Activated CD4-positive, alpha-beta T cell treated with anti-CD3 and anti-CD28 coated beads, Interleukin-2, Interleukin-4, amounts not matched to agents 100 ng/mL and 50 ng/mL, durations not matched to agents 16 hours and 8 hours (primary cell): ENCODE data around the gene CENPP.

Experiments
- DNase-seq: peaks from one replicate; pipeline ENCODE4 v3.0.0-alpha.2; 2020; ENCODE audit warnings: low spot score

The CENPP gene

GRCh38 chr9:92480986-92481633 lies 155.4 kb downstream of the CENPP start:
- peak; percentile 11 for DNase-seq

GRCh38 chr9:92482329-92482728 lies 156.6 kb downstream of the CENPP start, which contains the start of gene ASPN:
Gene ASPN, minus strand, starts transcription at chr9:92482506.
- DNase-seq: no peak

GRCh38 chr9:92482805-92483204 lies 157.1 kb downstream of the CENPP start:
- DNase-seq: no peak

- DNase-seq: no peak
Measured at GRCh38 chr9:92483627-92484545, 158.1 kb downstream of the CENPP start.

- DNase-seq: no peak
Measured at GRCh38 chr9:92484563-92484962, 158.8 kb downstream of the CENPP start.

- DNase-seq: no peak
Measured at GRCh38 chr9:92486371-92486770, 160.6 kb downstream of the CENPP start.

- DNase-seq: no peak
Measured at GRCh38 chr9:92488681-92489550, 163.2 kb downstream of the CENPP start.

- DNase-seq: no peak
Measured at GRCh38 chr9:92492781-92493401, 167.1 kb downstream of the CENPP start.

GRCh38 chr9:92493749-92494387 lies 168.1 kb downstream of the CENPP start:
- DNase-seq: peak; percentile 9

- DNase-seq: no peak
Measured at GRCh38 chr9:92494856-92495255, 169.1 kb downstream of the CENPP start.

- DNase-seq: no peak
Measured at GRCh38 chr9:92496396-92497176, 170.8 kb downstream of the CENPP start.

- no peak for DNase-seq
Measured at GRCh38 chr9:92499701-92500100, 173.9 kb downstream of the CENPP start.

- DNase-seq: no peak
Measured at GRCh38 chr9:92500725-92501124, 175.0 kb downstream of the CENPP start.

- DNase-seq: peak; percentile 14
Measured at GRCh38 chr9:92501671-92502393, 176.1 kb downstream of the CENPP start.

- DNase-seq: no peak
Measured at GRCh38 chr9:92503156-92503555, 177.4 kb downstream of the CENPP start.

GRCh38 chr9:92504881-92505280 lies 179.1 kb downstream of the CENPP start:
- no peak for DNase-seq

- DNase-seq: no peak
Measured at GRCh38 chr9:92506184-92506857, 180.6 kb downstream of the CENPP start.

GRCh38 chr9:92507005-92507404 lies 181.3 kb downstream of the CENPP start:
- no peak for DNase-seq

GRCh38 chr9:92507496-92507895 lies 181.7 kb downstream of the CENPP start:
- DNase-seq: no peak
